DMS153 treated with DMSO at 0.1 percent for 48 hours (cell line): ENCODE results near the gene TMEM81.

Source experiments
- DNase-seq: peaks from one replicate; lab custom pipeline; 2025; ENCODE audit not compliant: unreplicated experiment; lab: John Stamatoyannopoulos, UW

Gene TMEM81

GRCh38 chr1:205061227-205061626 lies 23.0 kb downstream of the TMEM81 start:
- no peak for DNase-seq

GRCh38 chr1:205060746-205061145 lies 23.5 kb downstream of the TMEM81 start:
- no peak for DNase-seq

GRCh38 chr1:205059660-205060059 lies 24.6 kb downstream of the TMEM81 start:
- no peak for DNase-seq

GRCh38 chr1:205058853-205059252 lies 25.4 kb downstream of the TMEM81 start:
- DNase-seq, result no peak

- DNase-seq, result no peak
Observed at GRCh38 chr1:205057808-205058575, 26.3 kb downstream of the TMEM81 start.

GRCh38 chr1:205056956-205057568 lies 27.2 kb downstream of the TMEM81 start:
- DNase-seq, result no peak

GRCh38 chr1:205056188-205056611 lies 28.1 kb downstream of the TMEM81 start:
- DNase-seq, result no peak

- no peak for DNase-seq
Observed at GRCh38 chr1:205054013-205054412, 30.2 kb downstream of the TMEM81 start.

GRCh38 chr1:205053296-205053695 lies 31.0 kb downstream of the TMEM81 start:
- no peak for DNase-seq

- DNase-seq, result no peak
Observed at GRCh38 chr1:205052690-205053089, 31.6 kb downstream of the TMEM81 start.

GRCh38 chr1:205049479-205049878 lies 34.8 kb downstream of the TMEM81 start:
- no peak for DNase-seq

- no peak for DNase-seq
Observed at GRCh38 chr1:205048382-205048781, 35.9 kb downstream of the TMEM81 start.

GRCh38 chr1:205047764-205048231 lies 36.5 kb downstream of the TMEM81 start:
- no peak for DNase-seq

GRCh38 chr1:205046870-205047269 lies 37.4 kb downstream of the TMEM81 start:
- no peak for DNase-seq

GRCh38 chr1:205045146-205045545 lies 39.1 kb downstream of the TMEM81 start:
- no peak for DNase-seq

GRCh38 chr1:205044741-205045140 lies 39.5 kb downstream of the TMEM81 start:
- no peak for DNase-seq

- DNase-seq, result no peak
Observed at GRCh38 chr1:205043866-205044265, 40.4 kb downstream of the TMEM81 start.

- no peak for DNase-seq
Observed at GRCh38 chr1:205042911-205043806, 41.1 kb downstream of the TMEM81 start, which contains the start of gene CNTN2. Gene CNTN2 (plus strand): TSS chr1:205043212. CDS start chr1:205053186, 9,974 bp downstream.

GRCh38 chr1:205041998-205042910 lies 42.0 kb downstream of the TMEM81 start:
- DNase-seq, result no peak

- DNase-seq, result no peak
Observed at GRCh38 chr1:205041001-205041715, 43.1 kb downstream of the TMEM81 start.
